Karpas-422 (cell line): ENCODE results near the gene CORO7. TPM values are rescaled to one million over a fixed set of nuclear protein-coding genes. Genes with fewer than 3 reads are reported as not detected.

ENCODE experiments used
- DNase-seq: peaks from one replicate; pipeline ENCODE4 v3.0.0-alpha.2; 2015
- H2AFZ ChIP-seq: fragments of 200-600 bp; sonication (generic); 2 replicates; pipeline ENCODE4 v1.6.1; 2014; ENCODE audit warnings: antibody characterized with exemption, low read length, mixed read lengths
- H3K27ac ChIP-seq: fragments of 200-600 bp; sonication (generic); 2 replicates; pipeline ENCODE4 v1.5.1; 2014; ENCODE audit warnings: mild to moderate bottlenecking, low read length, moderate library complexity
- H3K27me3 ChIP-seq: fragments of 200-600 bp; sonication (generic); 2 replicates; pipeline ENCODE4 v1.6.1; 2014; ENCODE audit warnings: low read length, mixed read lengths
- H3K36me3 ChIP-seq: fragments of 200-600 bp; sonication (generic); 2 replicates; pipeline ENCODE4 v1.6.1; 2014; ENCODE audit warnings: low read length, mixed read lengths; ENCODE audit not compliant: insufficient read depth
- H3K4me1 ChIP-seq: fragments of 200-600 bp; sonication (generic); 2 replicates; pipeline ENCODE4 v1.6.1; 2014; ENCODE audit warnings: mild to moderate bottlenecking, low read length, mixed read lengths
- H3K4me2 ChIP-seq: fragments of 200-600 bp; sonication (generic); 2 replicates; pipeline ENCODE4 v1.6.1; 2014; ENCODE audit warnings: low read length, low read depth, mild to moderate bottlenecking; ENCODE audit not compliant: poor library complexity, severe bottlenecking
- H3K4me3 ChIP-seq: fragments of 200-600 bp; sonication (generic); 2 replicates; pipeline ENCODE4 v1.5.1; 2014; ENCODE audit warnings: mild to moderate bottlenecking, antibody characterized with exemption, low read length, mixed read lengths
- H3K79me2 ChIP-seq: fragments of 200-600 bp; sonication (generic); 2 replicates; pipeline ENCODE4 v1.6.1; 2014; ENCODE audit warnings: mild to moderate bottlenecking, low read length, mixed read lengths
- H3K9ac ChIP-seq: fragments of 200-600 bp; sonication (generic); 2 replicates; pipeline ENCODE4 v1.6.0; 2014; ENCODE audit warnings: low read length
- H3K9me2 ChIP-seq: fragments of 200-600 bp; sonication (generic), shearing (Covaris generic); replicated peaks from 2 replicates; pipeline ENCODE4 v1.6.0; 2014; ENCODE audit warnings: mild to moderate bottlenecking, low read length, moderate library complexity; ENCODE audit not compliant: insufficient read depth
- H3K9me3 ChIP-seq: fragments of 300-700, 200-600 bp; sonication (generic); 2 replicates; pipeline ENCODE4 v1.6.1; 2014; ENCODE audit warnings: low read length, mixed read lengths
- H4K20me1 ChIP-seq: fragments of 200-600 bp; sonication (generic); 2 replicates; pipeline ENCODE4 v1.6.1; 2014; ENCODE audit warnings: mild to moderate bottlenecking, antibody characterized with exemption, low read length, low read depth; ENCODE audit not compliant: insufficient read depth
- total RNA-seq: library from RNA; depleted of rRNA; stranded (reverse); fragments of >200 nt; shearing (Covaris generic); gene quantifications from 2 replicates; pipeline ENCODE4 v1.2.3, GENCODE V29; 2014; ENCODE audit warnings: low replicate concordance

Gene CORO7
- total RNA-seq, 1 experiment from 2014 or later = 46.2 TPM

DNA sequence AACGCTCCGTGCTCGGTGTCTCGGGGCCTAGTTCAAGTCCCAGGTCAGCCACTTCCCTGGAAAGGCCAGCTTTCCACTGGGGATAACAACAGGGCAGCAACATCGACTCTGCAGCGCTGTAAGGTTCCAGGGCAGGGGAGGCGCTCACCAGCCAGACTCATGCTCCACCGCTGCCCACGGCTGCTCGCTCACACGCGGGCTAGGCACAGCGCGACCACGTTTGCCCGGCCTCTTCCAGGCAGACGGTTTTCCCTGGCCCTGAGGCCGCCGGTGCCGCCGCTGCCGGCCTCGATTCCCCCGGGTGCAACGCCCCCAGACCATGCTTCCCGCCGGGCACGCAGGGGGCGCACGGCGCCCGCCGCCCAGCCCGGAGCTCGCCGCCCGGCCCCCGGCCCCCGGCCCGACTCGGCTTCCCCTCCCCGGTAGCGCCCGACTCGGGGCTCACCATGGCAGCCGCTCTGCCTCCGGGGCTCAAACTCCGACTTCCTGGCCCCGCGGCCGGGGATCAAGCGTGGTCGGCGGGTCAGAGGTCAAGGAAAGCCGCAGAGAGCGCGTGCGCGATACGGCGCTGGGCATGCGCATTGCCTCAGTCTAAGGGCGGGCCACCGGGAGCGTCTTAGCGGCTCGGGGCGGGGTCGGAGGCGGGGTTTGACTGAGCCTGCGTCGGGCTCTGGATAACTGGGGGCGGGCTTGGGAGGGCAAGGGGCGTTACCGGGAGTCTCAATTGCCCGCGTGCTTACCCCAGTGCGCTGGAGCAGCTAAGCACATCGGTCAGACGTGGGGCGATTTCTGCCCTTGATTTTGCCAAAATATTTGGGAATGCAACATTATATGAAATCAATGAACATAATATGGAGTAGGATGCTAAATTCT, 65.4 kb downstream of the CORO7 start, which contains the start of gene PAM16:
TSS of gene PAM16 (minus strand) at position 535 of the 873 bp plus-strand sequence. CDS start at position 448, 87 bp downstream.
- Histone ChIP-seq H3K4me2 (peak within 1 kb of the TSS; percentile 76), H3K9me3 (no peaks in the 10 kb centered on the region), H4K20me1 (peaks cover 7% of the 10 kb centered on the region; the same call in 1 of the 2 replicates), H3K27me3 (no peaks in the 10 kb centered on the region), H3K79me2 (peaks cover 46% of the 10 kb centered on the region), H3K9ac (peak within 1 kb of the TSS; percentile 99), H3K4me3 (peak within 1 kb of the TSS; percentile 100), H2AFZ (peak within 1 kb of the TSS; percentile 63; the same call in 1 of the 2 replicates), H3K9me2 (no peaks in the 10 kb centered on the region), H3K4me1 (peaks cover 20% of the 10 kb centered on the region), H3K27ac (peak within 1 kb of the TSS; percentile 71), H3K36me3 (peaks cover 19% of the 10 kb centered on the region; the same call in 1 of the 2 replicates)
- DNase-seq = peak; percentile 98

DNA sequence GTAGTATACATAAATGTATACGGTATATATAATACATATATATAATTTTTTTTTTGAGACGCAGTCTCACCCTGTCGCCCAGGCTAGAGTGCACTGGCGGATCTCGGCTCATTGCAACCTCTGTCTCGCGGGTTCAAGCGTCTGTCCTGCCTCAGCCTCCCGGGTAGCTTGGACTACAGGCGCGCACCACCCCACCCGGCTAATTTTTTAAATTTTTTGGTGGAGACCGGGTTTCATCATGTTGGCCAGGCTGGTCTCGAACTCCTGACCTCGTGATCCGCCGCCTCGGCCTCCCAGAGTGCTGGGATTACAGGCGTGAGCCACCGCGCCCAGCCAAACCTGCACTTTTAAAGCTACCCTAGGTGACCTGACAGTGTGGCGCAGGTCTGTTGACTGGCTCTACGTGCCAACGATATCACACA, 66.0 kb downstream of the CORO7 start:
- no peak overlapping the region for H2AFZ ChIP-seq
- peaks cover 7% of the 10 kb centered on the region; the same call in 1 of the 2 replicates for H4K20me1 ChIP-seq
- H3K27me3 ChIP-seq = no peaks in the 10 kb centered on the region
- H3K9ac ChIP-seq = peak overlapping the region; percentile 99
- DNase-seq = no peak
- peaks cover 50% of the 10 kb centered on the region for H3K79me2 ChIP-seq
- H3K9me3 ChIP-seq = no peaks in the 10 kb centered on the region
- H3K36me3 ChIP-seq = peaks cover 19% of the 10 kb centered on the region; the same call in 1 of the 2 replicates
- H3K4me2 ChIP-seq = peak overlapping the region; percentile 76
- H3K27ac ChIP-seq = peak overlapping the region; percentile 66; the same call in 1 of the 2 replicates
- peak overlapping the region; percentile 100 for H3K4me3 ChIP-seq
- peaks cover 20% of the 10 kb centered on the region for H3K4me1 ChIP-seq
- H3K9me2 ChIP-seq = no peaks in the 10 kb centered on the region

GRCh38 chr16:4349332-4349731, 67.1 kb downstream of the CORO7 start:
- H3K4me1 ChIP-seq = peaks cover 20% of the 10 kb centered on the region
- H3K4me3 ChIP-seq = peak overlapping the region; percentile 100; the same call in 1 of the 2 replicates
- peak overlapping the region; percentile 76 for H3K4me2 ChIP-seq
- H4K20me1 ChIP-seq = peaks cover 7% of the 10 kb centered on the region; the same call in 1 of the 2 replicates
- no peaks in the 10 kb centered on the region for H3K27me3 ChIP-seq
- no peaks in the 10 kb centered on the region for H3K9me2 ChIP-seq
- no peak for DNase-seq
- H2AFZ ChIP-seq = no peak overlapping the region
- peaks cover 53% of the 10 kb centered on the region for H3K79me2 ChIP-seq
- no peak overlapping the region for H3K27ac ChIP-seq
- H3K36me3 ChIP-seq = peaks cover 19% of the 10 kb centered on the region; the same call in 1 of the 2 replicates
- H3K9me3 ChIP-seq = no peaks in the 10 kb centered on the region
- peak overlapping the region; percentile 51; the same call in 1 of the 2 replicates for H3K9ac ChIP-seq

GRCh38 chr16:4347765-4348509, 68.5 kb downstream of the CORO7 start:
- Histone ChIP-seq H3K4me3 (no peak overlapping the region), H3K4me1 (peaks cover 20% of the 10 kb centered on the region), H3K27me3 (no peaks in the 10 kb centered on the region), H3K4me2 (no peak overlapping the region), H3K36me3 (peaks cover 19% of the 10 kb centered on the region; the same call in 1 of the 2 replicates), H2AFZ (no peak overlapping the region), H3K79me2 (peaks cover 66% of the 10 kb centered on the region), H3K27ac (no peak overlapping the region), H3K9ac (no peak overlapping the region), H4K20me1 (peaks cover 11% of the 10 kb centered on the region; the same call in 1 of the 2 replicates), H3K9me3 (no peaks in the 10 kb centered on the region), H3K9me2 (no peaks in the 10 kb centered on the region)
- no peak for DNase-seq

DNA sequence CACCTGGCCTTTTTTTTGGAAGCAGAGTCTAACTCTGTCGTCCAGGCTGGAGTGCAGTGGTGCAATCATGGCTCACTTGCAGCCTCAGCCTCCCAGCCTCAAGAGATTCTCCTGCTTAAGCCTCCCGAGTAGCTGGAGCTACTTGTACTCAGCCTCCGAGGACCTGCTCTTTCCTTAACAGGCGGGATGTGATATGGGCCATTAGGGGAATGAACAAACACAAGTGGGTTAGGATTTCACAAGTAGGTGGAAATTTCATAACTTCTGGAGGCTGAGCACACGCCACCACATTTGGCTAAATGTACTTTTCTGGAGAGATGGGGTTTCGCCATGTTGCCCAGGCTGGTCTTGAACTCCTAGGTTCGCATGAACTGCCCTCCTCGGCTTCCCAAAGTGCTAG, 69.4 kb downstream of the CORO7 start:
- Histone ChIP-seq H3K9me2 (no peaks in the 10 kb centered on the region), H3K27ac (no peak overlapping the region), H3K79me2 (peaks cover 69% of the 10 kb centered on the region), H3K9me3 (no peaks in the 10 kb centered on the region), H4K20me1 (peaks cover 12% of the 10 kb centered on the region; the same call in 1 of the 2 replicates), H2AFZ (no peak overlapping the region), H3K9ac (no peak overlapping the region), H3K4me1 (peaks cover 15% of the 10 kb centered on the region), H3K4me2 (no peak overlapping the region), H3K36me3 (peaks cover 19% of the 10 kb centered on the region; the same call in 1 of the 2 replicates), H3K4me3 (no peak overlapping the region), H3K27me3 (no peaks in the 10 kb centered on the region)
- DNase-seq = no peak

DNA sequence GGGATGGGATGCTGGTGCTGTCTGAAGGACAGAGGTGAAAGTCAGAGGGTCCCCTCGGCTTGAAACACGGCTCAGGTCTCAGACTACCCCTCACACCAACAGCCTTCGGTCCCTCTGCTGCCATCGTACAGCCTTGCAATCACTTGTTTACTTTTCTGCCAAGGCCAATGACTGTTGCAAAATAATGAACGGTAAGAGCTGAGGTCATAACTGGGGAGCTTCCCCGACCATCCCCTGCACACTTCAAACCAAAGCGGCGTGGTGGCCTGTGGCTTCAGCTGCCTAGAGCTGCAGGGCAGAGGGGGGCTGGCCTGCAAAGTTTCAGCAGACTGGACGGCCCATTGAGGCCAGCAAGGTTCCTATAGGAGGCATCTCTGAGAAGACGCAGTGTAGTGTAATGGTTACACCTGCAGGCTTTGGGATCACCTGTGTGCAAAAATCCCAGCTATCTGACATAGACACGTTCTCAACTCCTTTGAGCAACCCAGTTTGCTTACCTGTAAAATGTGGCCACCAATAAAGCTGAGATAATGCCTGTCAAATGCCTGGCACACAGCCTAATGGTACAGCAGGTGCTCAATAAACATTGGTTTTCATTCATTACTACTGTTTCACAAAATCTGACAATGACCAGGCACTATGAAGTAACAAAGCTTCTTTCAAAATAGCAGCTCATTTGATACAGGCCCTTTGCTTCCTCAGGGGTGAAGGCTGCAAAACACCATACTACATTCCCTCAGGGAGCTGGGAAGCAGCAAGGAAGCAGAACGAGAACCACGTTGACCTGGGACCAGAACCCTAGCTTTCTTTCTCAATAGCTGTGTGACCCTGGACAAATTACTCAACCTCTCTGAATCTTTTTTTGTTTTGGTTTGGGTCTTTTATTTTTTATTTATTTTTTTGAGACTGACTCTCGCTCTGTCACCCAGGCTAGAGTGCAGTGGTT, 70.3 kb downstream of the CORO7 start:
- Histone ChIP-seq H3K4me2 (no peak overlapping the region), H3K27ac (no peak overlapping the region)

More for the DNA sequence above, 70.3 kb downstream of the CORO7 start:
- H3K79me2 ChIP-seq = peaks cover 69% of the 10 kb centered on the region
- no peaks in the 10 kb centered on the region for H3K9me2 ChIP-seq
- H3K4me1 ChIP-seq = peaks cover 8% of the 10 kb centered on the region
- no peak overlapping the region for H3K9ac ChIP-seq
- DNase-seq = no peak
- no peaks in the 10 kb centered on the region for H3K9me3 ChIP-seq
- H3K36me3 ChIP-seq = peaks cover 19% of the 10 kb centered on the region; the same call in 1 of the 2 replicates
- H3K27me3 ChIP-seq = no peaks in the 10 kb centered on the region
- no peak overlapping the region for H2AFZ ChIP-seq
- H4K20me1 ChIP-seq = peaks cover 14% of the 10 kb centered on the region; the same call in 1 of the 2 replicates
- no peak overlapping the region for H3K4me3 ChIP-seq
